Left lobe of liver (tissue), 1 donor: Measurements from ENCODE around the gene COPS7B. TPM values are rescaled to one million over a fixed set of nuclear protein-coding genes. Genes with fewer than 3 reads are reported as not detected.

Source experiments
- total RNA-seq: library from RNA; stranded (reverse); gene quantifications from one replicate; pipeline ENCODE4 v1.2.1, GENCODE V29; 2021
- donor health status: DM: no; HTN: yes; CAD: no.

Gene COPS7B
- total RNA-seq, 1 donor from 2014 or later = 12.7 TPM

Other genes with a start within 250 kb of the COPS7B start
- not detected for gene TEX44, start 193.6 kb upstream of the COPS7B start, total RNA-seq
- gene PTMA, start 77.9 kb upstream of the COPS7B start, total RNA-seq = 213 TPM
- gene PDE6D, start 5.2 kb upstream of the COPS7B start, total RNA-seq = 7.5 TPM
- gene NPPC, start 140.0 kb downstream of the COPS7B start, total RNA-seq = not detected
- 14.1 TPM for gene DIS3L2, start 175.3 kb downstream of the COPS7B start, total RNA-seq